ENCODE results near the gene SPRED2. TPM values are rescaled to one million over a fixed set of nuclear protein-coding genes. Genes with fewer than 3 reads are reported as not detected.

Gene SPRED2
- total RNA-seq, 2 donors from 2014 or later = 36.9 to 47.8 TPM

- Histone ChIP-seq H3K9ac (ENCODE audit: low read depth in 2 of 2, low read length in 2 of 2) (no peak overlapping the region), H3K27ac (no peak overlapping the region), H3K9me3 (no peaks in the 10 kb centered on the region), H3K4me3 (no peak overlapping the region), H3K4me1 (no peaks in the 10 kb centered on the region), H3K27me3 (no peaks in the 10 kb centered on the region), H3K36me3 (no peaks in the 10 kb centered on the region)
- intact Hi-C loops (cut with DNase I) = loop anchor here (10.0 kb wide), 1 partner anchor 174 kb away; no protein-coding TSS in a partner anchor
- TF ChIP-seq, protein P1, sequence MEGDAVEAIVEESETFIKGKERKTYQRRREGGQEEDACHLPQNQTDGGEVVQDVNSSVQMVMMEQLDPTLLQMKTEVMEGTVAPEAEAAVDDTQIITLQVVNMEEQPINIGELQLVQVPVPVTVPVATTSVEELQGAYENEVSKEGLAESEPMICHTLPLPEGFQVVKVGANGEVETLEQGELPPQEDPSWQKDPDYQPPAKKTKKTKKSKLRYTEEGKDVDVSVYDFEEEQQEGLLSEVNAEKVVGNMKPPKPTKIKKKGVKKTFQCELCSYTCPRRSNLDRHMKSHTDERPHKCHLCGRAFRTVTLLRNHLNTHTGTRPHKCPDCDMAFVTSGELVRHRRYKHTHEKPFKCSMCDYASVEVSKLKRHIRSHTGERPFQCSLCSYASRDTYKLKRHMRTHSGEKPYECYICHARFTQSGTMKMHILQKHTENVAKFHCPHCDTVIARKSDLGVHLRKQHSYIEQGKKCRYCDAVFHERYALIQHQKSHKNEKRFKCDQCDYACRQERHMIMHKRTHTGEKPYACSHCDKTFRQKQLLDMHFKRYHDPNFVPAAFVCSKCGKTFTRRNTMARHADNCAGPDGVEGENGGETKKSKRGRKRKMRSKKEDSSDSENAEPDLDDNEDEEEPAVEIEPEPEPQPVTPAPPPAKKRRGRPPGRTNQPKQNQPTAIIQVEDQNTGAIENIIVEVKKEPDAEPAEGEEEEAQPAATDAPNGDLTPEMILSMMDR (IDR thresholded peaks at IDR 0.05) = no peak
- DNase-seq = no peak
Observed at GRCh38 chr2:65438137-65438899, 5.9 kb upstream of the SPRED2 start.

GRCh38 chr2:65437392-65438135 is 5.2 kb upstream of the SPRED2 start:
- Histone ChIP-seq H3K9me3 (no peaks in the 10 kb centered on the region), H3K4me1 (no peaks in the 10 kb centered on the region), H3K27ac (peak overlapping the region; percentile 95), H3K9ac (ENCODE audit: low read depth in 2 of 2, low read length in 2 of 2) (peak overlapping the region in 1 of 2 donors; percentile 76), H3K4me3 (no peak overlapping the region), H3K36me3 (no peaks in the 10 kb centered on the region), H3K27me3 (no peaks in the 10 kb centered on the region)
- intact Hi-C loops (cut with DNase I) = loop anchor here (10.0 kb wide), 1 partner anchor 173 kb away; no protein-coding TSS in a partner anchor
- TF ChIP-seq, protein P1 (IDR thresholded peaks at IDR 0.05) = no peak
- DNase-seq = no peak

- DNase-seq = no peak
- peak overlapping the region; percentile 65 to 76 for H3K9ac ChIP-seq (ENCODE audit: low read depth in 2 of 2, low read length in 2 of 2)
- peak overlapping the region; percentile 57 for H3K4me3 ChIP-seq
- H3K36me3 ChIP-seq = no peaks in the 10 kb centered on the region
- TF ChIP-seq, protein P1 (IDR thresholded peaks at IDR 0.05) = no peak
- H3K4me1 ChIP-seq = no peaks in the 10 kb centered on the region
- H3K9me3 ChIP-seq = no peaks in the 10 kb centered on the region
- H3K27ac ChIP-seq = peak overlapping the region; percentile 95
- intact Hi-C loops (cut with DNase I) = loop anchor here (10.0 kb wide), 1 partner anchor 172 kb away; no protein-coding TSS in a partner anchor
- H3K27me3 ChIP-seq = no peaks in the 10 kb centered on the region
Observed at GRCh38 chr2:65436824-65437221, 4.4 kb upstream of the SPRED2 start.

- intact Hi-C loops (cut with DNase I) = loop anchor here (10.0 kb wide), 1 partner anchor 171 kb away; no protein-coding TSS in a partner anchor
Observed at GRCh38 chr2:65436169-65436823, 3.9 kb upstream of the SPRED2 start.

More at GRCh38 chr2:65436169-65436823, 3.9 kb upstream of the SPRED2 start:
- no peaks in the 10 kb centered on the region for H3K27me3 ChIP-seq
- no peaks in the 10 kb centered on the region for H3K4me1 ChIP-seq
- H3K4me3 ChIP-seq = peak overlapping the region; percentile 57
- peak; percentile 90 for DNase-seq
- TF ChIP-seq, protein P1 (IDR thresholded peaks at IDR 0.05) = no peak
- peak overlapping the region; percentile 76 to 84 for H3K9ac ChIP-seq (ENCODE audit: low read depth in 2 of 2, low read length in 2 of 2)
- peak overlapping the region; percentile 95 for H3K27ac ChIP-seq
- H3K36me3 ChIP-seq = no peaks in the 10 kb centered on the region
- H3K9me3 ChIP-seq = no peaks in the 10 kb centered on the region

Data from colonic mucosa (tissue), 4 donors.